ACHN (cell line): ENCODE results near the gene KDM4C.

Experiments
- DNase-seq: peaks from one replicate; pipeline ENCODE4 v3.0.0-alpha.2; 2015
- in situ Hi-C: cut with HindIII; loops from 2 replicates; pipeline ENCODE4 v1.10.0; 2017; ENCODE audit warnings: low sequenced_read_pairs, low pct_ligation_motif_present, low pct_unique_long_range_greater_than_20kb

KDM4C gene

GRCh38 chr9:6911901-6912638 lies 154.3 kb downstream of the KDM4C start:
- DNase-seq, result no peak
- in situ Hi-C loops, result no loop called here

DNA sequence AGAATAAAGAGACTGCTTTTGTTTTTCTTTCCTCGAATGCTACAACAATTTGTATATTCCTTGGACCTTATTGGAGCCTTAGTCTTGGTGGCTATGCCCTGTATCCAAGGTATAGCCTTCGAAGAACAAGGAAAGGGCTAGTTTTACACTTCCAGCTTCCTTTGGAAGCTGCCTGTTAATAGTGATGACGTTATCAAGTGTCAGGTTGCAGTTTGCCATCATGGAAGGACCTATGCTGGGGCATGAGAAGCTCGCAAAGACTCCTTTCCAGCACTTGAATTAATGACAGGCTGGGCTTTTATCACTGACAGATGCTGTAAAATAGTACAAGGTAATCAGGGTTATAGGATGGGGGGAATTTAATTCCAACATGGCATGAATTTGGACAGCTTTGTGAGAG lies 157.9 kb downstream of the KDM4C start:
- no peak for DNase-seq
- in situ Hi-C loops, result no loop called here

- no peak for DNase-seq
- in situ Hi-C loops, result no loop called here
Observed at GRCh38 chr9:6917162-6917561, 159.4 kb downstream of the KDM4C start.

DNA sequence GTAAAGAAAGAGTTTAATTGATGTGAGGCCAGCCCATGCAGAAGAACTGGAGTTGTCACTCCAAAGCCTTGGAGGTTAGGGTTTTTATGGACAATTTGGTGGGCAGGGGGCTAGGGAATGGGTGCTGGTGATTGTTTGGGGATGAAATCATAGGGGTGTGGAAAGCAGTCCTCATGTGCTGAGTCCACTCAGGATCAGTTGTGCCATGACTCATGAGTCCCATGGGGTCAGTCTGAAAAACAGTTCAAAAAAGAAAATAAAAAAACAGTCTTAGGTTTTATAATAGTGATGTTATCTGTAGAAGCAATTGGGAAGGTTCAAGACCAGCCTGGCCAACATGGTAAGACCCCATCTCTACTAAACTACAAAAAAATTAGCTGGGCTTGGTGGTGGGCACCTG lies 162.3 kb downstream of the KDM4C start:
- DNase-seq, result no peak
- in situ Hi-C loops, result no loop called here

GRCh38 chr9:6921315-6921714 lies 163.5 kb downstream of the KDM4C start:
- DNase-seq, result no peak
- in situ Hi-C loops, result no loop called here

DNA sequence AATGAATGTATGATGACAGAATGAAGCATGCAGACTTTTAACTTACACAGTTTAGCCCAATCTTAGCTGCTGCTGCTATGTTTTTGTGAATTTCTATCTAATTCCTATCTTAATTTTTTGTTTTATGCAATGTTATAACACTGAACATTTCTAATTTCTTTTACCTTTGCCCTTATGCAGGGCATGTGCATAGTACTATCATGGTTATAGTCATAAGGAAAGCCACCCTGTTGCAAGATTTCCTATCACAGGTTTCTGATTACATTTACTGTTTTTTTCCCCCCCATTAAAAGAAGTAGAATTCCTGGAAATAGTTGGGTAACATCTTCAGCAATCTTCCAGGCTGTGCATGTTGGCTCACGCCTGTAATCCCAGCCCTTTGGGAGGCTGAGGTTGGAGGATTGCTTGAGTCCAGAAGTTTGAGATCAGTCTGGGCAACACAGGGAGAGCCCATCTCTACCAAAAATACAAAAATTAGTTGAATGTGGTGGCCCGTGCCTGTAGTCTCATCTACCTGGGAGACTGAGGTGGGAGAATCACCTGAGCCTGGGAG lies 164.4 kb downstream of the KDM4C start:
- in situ Hi-C loops, result no loop called here
- DNase-seq, result no peak

GRCh38 chr9:6922680-6923079 lies 164.9 kb downstream of the KDM4C start:
- in situ Hi-C loops, result no loop called here
- DNase-seq, result no peak

GRCh38 chr9:6923086-6923485 lies 165.3 kb downstream of the KDM4C start:
- no peak for DNase-seq
- in situ Hi-C loops, result no loop called here

- DNase-seq, result no peak
- in situ Hi-C loops, result no loop called here
Observed at GRCh38 chr9:6924149-6924548, 166.4 kb downstream of the KDM4C start.

DNA sequence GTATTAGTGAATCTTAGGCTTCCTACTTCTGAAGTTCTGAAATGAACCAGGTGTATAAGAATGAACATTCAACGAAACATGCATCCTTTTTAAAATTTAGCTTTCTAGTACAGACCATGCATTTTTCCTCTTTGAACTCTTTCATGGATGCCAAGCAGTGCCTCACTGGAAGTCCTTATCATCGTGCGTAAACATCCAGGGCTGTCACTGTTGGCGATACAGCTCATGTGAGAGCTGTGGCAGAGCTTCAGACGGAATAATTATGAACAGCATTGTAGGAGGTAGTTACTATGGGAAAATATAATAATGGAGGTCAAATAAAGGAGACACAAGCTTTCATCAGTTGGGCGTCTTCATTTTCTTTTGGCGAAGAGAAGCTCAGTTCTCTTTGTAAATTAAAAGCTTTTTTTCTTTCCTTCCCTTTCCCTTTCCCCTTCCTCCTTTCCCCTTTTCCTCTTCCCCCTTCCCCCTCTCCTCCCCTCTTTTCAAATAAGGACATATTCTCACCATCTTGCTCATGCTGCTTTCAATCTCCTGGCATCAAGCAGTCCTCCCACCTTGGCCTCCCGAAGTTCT lies 167.3 kb downstream of the KDM4C start:
- no peak for DNase-seq
- in situ Hi-C loops, result no loop called here

- no peak for DNase-seq
- in situ Hi-C loops, result no loop called here
Observed at GRCh38 chr9:6925836-6926235, 168.1 kb downstream of the KDM4C start.

DNA sequence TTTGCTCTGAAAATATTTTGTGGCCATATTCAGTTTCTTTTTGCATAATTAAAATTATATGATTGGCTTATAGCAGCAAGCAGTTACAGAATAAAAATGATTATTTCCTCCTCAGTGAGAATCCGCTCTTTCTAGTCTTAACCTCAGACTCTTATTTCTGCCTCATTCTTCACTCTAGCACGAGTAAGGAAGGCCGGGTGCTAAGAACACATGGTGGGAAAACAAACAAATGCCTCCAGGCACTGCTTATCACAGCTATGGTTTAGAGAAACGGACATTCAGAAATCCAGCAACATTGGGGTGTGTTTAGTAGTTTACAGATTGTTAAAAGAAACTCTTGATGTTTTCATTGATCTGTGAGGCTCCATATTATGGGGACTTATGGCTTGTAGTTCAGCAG lies 168.7 kb downstream of the KDM4C start:
- DNase-seq, result no peak
- in situ Hi-C loops, result no loop called here

DNA sequence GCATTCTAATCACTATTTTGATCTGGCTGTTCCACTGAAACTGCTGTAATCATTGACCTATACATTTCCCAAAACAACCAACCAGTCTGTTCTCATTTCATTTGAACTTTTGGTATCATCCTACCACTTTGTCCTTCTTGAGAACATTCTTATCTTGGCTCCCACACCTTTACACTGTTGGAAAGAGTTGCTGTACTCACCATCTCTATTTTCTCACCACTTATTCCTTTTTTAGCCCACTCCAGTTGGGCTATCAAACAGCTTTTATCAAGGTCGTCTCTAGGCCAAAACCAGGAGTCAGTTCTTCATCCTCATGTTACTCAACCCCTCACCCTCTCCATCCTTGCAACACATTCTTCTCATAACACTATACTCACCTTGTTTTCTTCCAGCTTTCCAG lies 170.1 kb downstream of the KDM4C start:
- in situ Hi-C loops, result no loop called here
- no peak for DNase-seq

DNA sequence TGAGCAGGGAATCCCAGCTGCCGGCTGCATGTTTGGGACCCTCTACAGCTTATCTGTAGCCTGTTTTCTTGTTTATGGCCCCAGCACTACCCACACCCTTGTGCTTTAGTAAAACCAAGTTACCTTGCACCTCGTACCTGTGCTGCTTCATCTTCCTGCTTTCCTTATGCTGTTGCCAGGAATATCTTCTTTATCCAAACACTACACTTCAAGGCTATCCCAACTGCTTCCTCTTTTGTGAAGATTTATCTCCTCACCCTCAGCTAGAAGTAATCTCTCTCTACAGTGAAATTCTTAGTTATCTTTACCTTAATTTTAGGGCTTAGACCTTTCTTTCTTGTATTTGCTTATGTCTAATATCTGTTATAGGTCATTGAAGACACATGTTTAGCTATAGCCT lies 171.1 kb downstream of the KDM4C start:
- no peak for DNase-seq
- in situ Hi-C loops, result no loop called here

DNA sequence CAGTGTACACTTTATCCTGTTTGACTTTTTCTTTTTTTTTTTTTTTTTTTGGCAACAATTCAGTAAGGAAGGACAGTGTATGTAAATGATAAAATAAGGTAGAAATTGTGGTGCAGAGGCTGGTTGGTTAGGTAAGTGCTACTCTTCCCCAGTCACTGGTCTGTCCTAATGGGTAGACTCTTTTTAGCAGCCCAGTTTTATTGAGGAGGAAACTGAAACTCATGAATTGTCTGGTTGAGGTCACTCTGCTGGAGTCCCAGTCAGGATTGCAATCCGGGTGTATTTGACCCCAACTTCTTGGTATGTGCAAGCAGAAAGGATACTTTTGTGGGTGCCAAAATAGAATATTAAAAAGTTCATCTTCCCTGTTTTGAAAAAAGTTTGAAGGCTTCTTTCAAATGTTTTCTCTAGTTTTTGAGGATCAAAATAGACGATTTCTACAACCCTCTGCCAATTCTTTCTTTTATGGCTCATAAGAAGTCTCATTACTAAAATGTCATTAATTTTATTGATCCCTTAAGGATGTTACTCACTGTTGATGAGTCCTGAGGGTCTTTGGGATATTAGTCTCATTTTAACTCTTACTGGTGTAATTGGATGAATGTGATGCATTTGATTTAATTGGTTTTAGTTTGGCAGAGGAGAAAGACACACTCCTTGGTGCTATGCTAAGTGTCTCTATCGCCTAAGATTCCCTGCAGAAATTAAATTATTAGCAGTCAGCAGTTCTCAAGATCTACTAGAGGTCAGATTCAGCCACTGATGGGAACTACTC lies 171.9 kb downstream of the KDM4C start:
- in situ Hi-C loops, result no loop called here
- no peak for DNase-seq

DNA sequence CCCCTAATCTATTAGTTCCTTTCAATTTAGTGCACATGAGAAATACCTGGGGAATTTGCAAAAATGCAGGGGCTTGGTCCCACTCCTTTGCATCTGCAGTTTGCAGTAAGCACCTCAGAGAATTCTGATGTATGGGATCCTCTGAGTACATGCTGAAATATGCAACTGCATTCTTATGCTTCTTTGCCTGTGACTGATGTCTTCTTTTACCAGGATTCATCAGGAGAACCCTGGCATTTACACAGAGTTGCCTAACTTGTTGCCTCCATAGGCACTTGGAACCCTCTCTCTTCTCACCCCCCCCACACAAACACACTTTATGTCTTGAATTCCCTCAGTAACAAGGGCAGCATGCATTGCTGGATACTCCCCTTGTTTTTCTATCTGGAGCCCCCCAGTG lies 173.1 kb downstream of the KDM4C start:
- DNase-seq, result peak; percentile 17
- in situ Hi-C loops, result no loop called here

DNA sequence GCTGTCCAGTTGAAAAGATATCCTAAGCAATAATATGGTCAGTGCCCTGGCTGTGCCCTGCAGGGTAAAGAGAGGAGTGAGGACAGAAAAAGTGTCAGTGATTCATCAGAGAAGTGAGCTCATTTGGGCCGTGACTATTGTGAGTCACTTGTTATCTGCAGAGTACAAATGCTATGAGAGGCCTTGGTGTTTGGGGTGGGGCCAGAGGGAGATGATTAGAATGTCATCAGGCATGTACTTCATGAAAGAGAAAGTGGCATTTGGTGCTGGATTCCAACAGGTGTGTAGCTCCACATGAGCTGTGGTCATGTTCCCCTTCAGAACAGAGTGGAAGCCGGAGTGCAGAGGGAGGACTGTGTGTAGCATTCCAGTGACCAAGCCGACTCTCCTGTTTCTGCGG lies 174.1 kb downstream of the KDM4C start:
- in situ Hi-C loops, result no loop called here
- peak; percentile 47 for DNase-seq

- in situ Hi-C loops, result no loop called here
- no peak for DNase-seq
Observed at GRCh38 chr9:6936103-6936502, 178.3 kb downstream of the KDM4C start.

GRCh38 chr9:6937209-6937608 lies 179.4 kb downstream of the KDM4C start:
- DNase-seq, result no peak
- in situ Hi-C loops, result no loop called here

GRCh38 chr9:6938447-6938846 lies 180.7 kb downstream of the KDM4C start:
- in situ Hi-C loops, result no loop called here
- peak; percentile 81 for DNase-seq
